Measurements from ENCODE around the gene ST6GALNAC1. TPM values are rescaled to one million over a fixed set of nuclear protein-coding genes. Genes with fewer than 3 reads are reported as not detected.

The ST6GALNAC1 gene
- polyA plus RNA-seq, 1 donor (not counting 4 experiments of a cell fraction or from before 2014, with no cell fraction given), result 0.46 TPM

DNA sequence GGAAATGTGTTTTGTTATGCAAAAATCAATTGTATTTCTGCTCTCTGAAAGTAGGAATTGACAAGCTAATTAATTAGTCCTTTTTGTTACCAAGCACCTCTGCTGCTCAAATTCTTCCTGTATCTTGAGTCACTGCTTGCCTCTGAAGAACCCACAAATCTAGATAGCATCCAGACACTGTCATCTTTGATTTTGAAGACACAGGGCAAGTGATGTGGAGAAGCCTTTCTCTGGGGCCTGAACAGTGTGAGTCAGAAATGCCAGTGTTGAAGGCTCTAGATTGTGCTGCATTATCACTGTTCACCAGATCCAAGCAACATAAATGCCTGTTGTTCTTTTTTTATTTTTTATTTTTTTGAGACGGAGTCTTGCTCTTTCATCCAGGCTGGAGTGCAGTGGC lies 10.9 kb upstream of the ST6GALNAC1 start:
- TF ChIP-seq, protein P1, sequence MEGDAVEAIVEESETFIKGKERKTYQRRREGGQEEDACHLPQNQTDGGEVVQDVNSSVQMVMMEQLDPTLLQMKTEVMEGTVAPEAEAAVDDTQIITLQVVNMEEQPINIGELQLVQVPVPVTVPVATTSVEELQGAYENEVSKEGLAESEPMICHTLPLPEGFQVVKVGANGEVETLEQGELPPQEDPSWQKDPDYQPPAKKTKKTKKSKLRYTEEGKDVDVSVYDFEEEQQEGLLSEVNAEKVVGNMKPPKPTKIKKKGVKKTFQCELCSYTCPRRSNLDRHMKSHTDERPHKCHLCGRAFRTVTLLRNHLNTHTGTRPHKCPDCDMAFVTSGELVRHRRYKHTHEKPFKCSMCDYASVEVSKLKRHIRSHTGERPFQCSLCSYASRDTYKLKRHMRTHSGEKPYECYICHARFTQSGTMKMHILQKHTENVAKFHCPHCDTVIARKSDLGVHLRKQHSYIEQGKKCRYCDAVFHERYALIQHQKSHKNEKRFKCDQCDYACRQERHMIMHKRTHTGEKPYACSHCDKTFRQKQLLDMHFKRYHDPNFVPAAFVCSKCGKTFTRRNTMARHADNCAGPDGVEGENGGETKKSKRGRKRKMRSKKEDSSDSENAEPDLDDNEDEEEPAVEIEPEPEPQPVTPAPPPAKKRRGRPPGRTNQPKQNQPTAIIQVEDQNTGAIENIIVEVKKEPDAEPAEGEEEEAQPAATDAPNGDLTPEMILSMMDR (optimal IDR thresholded peaks at IDR 0.05 in 1 of 3, IDR thresholded peaks at IDR 0.05 in 1 of 3, conservative IDR thresholded peaks at IDR 0.05 in 1 of 3; ENCODE audit: extremely low read depth in 1 of 3, insufficient read depth in 2 of 3, low read length in 3 of 3), result no peak
- TF ChIP-seq EZH2 (IDR thresholded peaks at IDR 0.05; ENCODE audit: low read length), result no peak
- H3K4me3 ChIP-seq (ENCODE audit: control insufficient read depth in 2 of 3, extremely low read depth in 1 of 3, insufficient read depth in 2 of 3, low read depth in 1 of 3, low read length in 3 of 3), result no peak overlapping the region
- H3K9me3 ChIP-seq (ENCODE audit: control insufficient read depth, low read depth, low read length), result no peaks in the 10 kb centered on the region
- no peak overlapping the region for H3K27ac ChIP-seq (ENCODE audit: control insufficient read depth, insufficient read depth, low read length)
- DNase-seq (ENCODE audit: low read depth, low spot score) (no peak), FAIRE-seq (no peak)
- no peaks in the 10 kb centered on the region for H3K9me1 ChIP-seq (ENCODE audit: control insufficient read depth, extremely low read depth, insufficient read depth, low read length)
- dilution Hi-C loops (cut with MboI; ENCODE audit: extremely low pct_ligation_motif_present, low sequenced_read_pairs), result no loop called here
- no peaks in the 10 kb centered on the region for H4K20me1 ChIP-seq (ENCODE audit: control insufficient read depth, extremely low read depth, insufficient read depth, low read length)
- H3K79me2 ChIP-seq (ENCODE audit: control insufficient read depth, insufficient read depth, low read length), result no peaks in the 10 kb centered on the region
- H3K36me3 ChIP-seq (ENCODE audit: control insufficient read depth in 2 of 2, extremely low read depth in 1 of 2, insufficient read depth in 2 of 2, low read length in 2 of 2), result no peaks in the 10 kb centered on the region
- no peak overlapping the region for H2AFZ ChIP-seq (ENCODE audit: control insufficient read depth, low read length)
- H3K9ac ChIP-seq (ENCODE audit: control insufficient read depth, extremely low read depth, insufficient read depth, low read length), result no peak overlapping the region
- H3K27me3 ChIP-seq (ENCODE audit: control insufficient read depth, extremely low read depth, insufficient read depth, low read length), result no peaks in the 10 kb centered on the region
- H3K4me1 ChIP-seq (ENCODE audit: control insufficient read depth, extremely low read depth, insufficient read depth, low read length), result peaks cover 1% of the 10 kb centered on the region
- no peak overlapping the region for H3K4me2 ChIP-seq (ENCODE audit: control insufficient read depth, extremely low read depth, insufficient read depth, low read depth, low read length)

DNA sequence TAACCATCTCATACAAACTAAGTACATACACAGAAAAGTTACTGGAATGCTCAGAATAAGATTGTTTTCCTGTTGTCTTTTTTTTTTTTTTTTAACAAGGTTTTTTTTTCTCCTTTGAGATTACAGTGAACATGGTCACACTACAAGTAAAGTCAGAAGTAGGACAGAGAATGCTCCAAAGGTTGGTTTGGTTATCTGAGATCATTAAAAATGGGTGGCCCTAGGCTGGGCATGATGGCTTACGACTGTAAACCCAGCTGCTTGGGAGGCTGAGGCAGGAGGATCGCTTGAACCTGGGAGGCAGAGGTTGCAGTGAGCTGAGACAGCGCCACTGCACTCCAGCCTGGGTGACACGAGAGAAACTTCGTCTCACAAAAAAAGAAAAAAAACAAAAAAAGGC lies 6.9 kb upstream of the ST6GALNAC1 start:
- Histone ChIP-seq H3K9me1 (ENCODE audit: control insufficient read depth, extremely low read depth, insufficient read depth, low read length) (no peaks in the 10 kb centered on the region), H3K79me2 (ENCODE audit: control insufficient read depth, insufficient read depth, low read length) (no peaks in the 10 kb centered on the region), H3K9me3 (ENCODE audit: control insufficient read depth, low read depth, low read length) (no peaks in the 10 kb centered on the region), H3K27ac (ENCODE audit: control insufficient read depth, insufficient read depth, low read length) (no peak overlapping the region), H3K27me3 (ENCODE audit: control insufficient read depth, extremely low read depth, insufficient read depth, low read length) (no peaks in the 10 kb centered on the region), H2AFZ (ENCODE audit: control insufficient read depth, low read length) (no peak overlapping the region), H3K4me2 (ENCODE audit: control insufficient read depth, extremely low read depth, insufficient read depth, low read depth, low read length) (no peak overlapping the region), H3K36me3 (ENCODE audit: control insufficient read depth in 2 of 2, extremely low read depth in 1 of 2, insufficient read depth in 2 of 2, low read length in 2 of 2) (no peaks in the 10 kb centered on the region), H3K4me3 (ENCODE audit: control insufficient read depth in 2 of 3, extremely low read depth in 1 of 3, insufficient read depth in 2 of 3, low read depth in 1 of 3, low read length in 3 of 3) (no peak overlapping the region), H4K20me1 (ENCODE audit: control insufficient read depth, extremely low read depth, insufficient read depth, low read length) (no peaks in the 10 kb centered on the region), H3K4me1 (ENCODE audit: control insufficient read depth, extremely low read depth, insufficient read depth, low read length) (no peaks in the 10 kb centered on the region), H3K9ac (ENCODE audit: control insufficient read depth, extremely low read depth, insufficient read depth, low read length) (no peak overlapping the region)
- FAIRE-seq (no peak), DNase-seq (ENCODE audit: low read depth, low spot score) (no peak)
- dilution Hi-C loops (cut with MboI; ENCODE audit: extremely low pct_ligation_motif_present, low sequenced_read_pairs), result no loop called here
- TF ChIP-seq EZH2 (IDR thresholded peaks at IDR 0.05; ENCODE audit: low read length), result no peak
- TF ChIP-seq, protein P1 (optimal IDR thresholded peaks at IDR 0.05 in 1 of 3, IDR thresholded peaks at IDR 0.05 in 1 of 3, conservative IDR thresholded peaks at IDR 0.05 in 1 of 3; ENCODE audit: extremely low read depth in 1 of 3, insufficient read depth in 2 of 3, low read length in 3 of 3), result no peak
